NCI-H2081 (cell line): ENCODE measurements around the gene TMEM41A.
"Not testable (repeated sequence)": the region's sequence is repeated elsewhere in the genome, so short reads cannot be mapped to it uniquely, and the experiment has no call there.

Source experiments
- DNase-seq, 2 experiments: peaks; one replicate each; lab custom pipeline; 2025; lab: John Stamatoyannopoulos, UW

The TMEM41A gene

GRCh38 chr3:185488465-185488864 is 10.4 kb downstream of the TMEM41A start:
- no peak for DNase-seq

- DNase-seq: no peak
Observed at GRCh38 chr3:185486394-185486793, 12.4 kb downstream of the TMEM41A start.

GRCh38 chr3:185484296-185484695 is 14.5 kb downstream of the TMEM41A start:
- no peak for DNase-seq

GRCh38 chr3:185479373-185479945 is 19.4 kb downstream of the TMEM41A start:
- no peak for DNase-seq

GRCh38 chr3:185477316-185477715 is 21.5 kb downstream of the TMEM41A start:
- DNase-seq: no peak

- DNase-seq: not testable (repeated sequence)
Observed at GRCh38 chr3:185474922-185475321, 23.9 kb downstream of the TMEM41A start.

- no peak for DNase-seq
Observed at GRCh38 chr3:185473290-185473815, 25.5 kb downstream of the TMEM41A start.

- no peak for DNase-seq
Observed at GRCh38 chr3:185470323-185470722, 28.5 kb downstream of the TMEM41A start.

- DNase-seq: no peak
Observed at GRCh38 chr3:185469542-185469941, 29.3 kb downstream of the TMEM41A start.

GRCh38 chr3:185466123-185466522 is 32.7 kb downstream of the TMEM41A start:
- not testable (repeated sequence) for DNase-seq

- no peak for DNase-seq
Observed at GRCh38 chr3:185465471-185465870, 33.4 kb downstream of the TMEM41A start.

- peak in 1 of 2 experiments; percentile 10 for DNase-seq
Observed at GRCh38 chr3:185460719-185461350, 38.0 kb downstream of the TMEM41A start.

- no peak for DNase-seq
Observed at GRCh38 chr3:185460309-185460708, 38.5 kb downstream of the TMEM41A start.

- no peak for DNase-seq
Observed at GRCh38 chr3:185457376-185457775, 41.5 kb downstream of the TMEM41A start.

GRCh38 chr3:185451432-185451831 is 47.4 kb downstream of the TMEM41A start:
- not testable (repeated sequence) for DNase-seq

- no peak for DNase-seq
Observed at GRCh38 chr3:185448107-185448506, 50.7 kb downstream of the TMEM41A start.

GRCh38 chr3:185444329-185444728 is 54.5 kb downstream of the TMEM41A start:
- peak in 1 of 2 experiments; percentile 26 for DNase-seq

- no peak for DNase-seq
Observed at GRCh38 chr3:185442031-185442430, 56.8 kb downstream of the TMEM41A start.

- peak in 1 of 2 experiments; percentile 16 for DNase-seq
Observed at GRCh38 chr3:185439745-185440466, 58.9 kb downstream of the TMEM41A start.
